Uterus (tissue), 4 donors: ENCODE data around the gene TPRG1L. TPM values are rescaled to one million over a fixed set of nuclear protein-coding genes. Genes with fewer than 3 reads are reported as not detected.

Source experiments
- DNase-seq, 2 donors: peaks; one replicate each; pipeline ENCODE4 v3.0.0-alpha.2; 2019 to 2020
- H3K27ac ChIP-seq, 2 donors: fragments of 200-600 bp; sonication (generic); 1 replicate in 1 of 2; 2 replicates in 1 of 2; pipeline ENCODE4 v1.5.1; 2016 to 2018
- H3K27me3 ChIP-seq, 2 donors: fragments of 200-600 bp; sonication (generic); one replicate each; pipeline ENCODE4 v1.5.1; 2018 to 2019; ENCODE audit warnings: control low read depth in 1 of 2
- H3K36me3 ChIP-seq, 2 donors: fragments of 200-600 bp; sonication (generic); one replicate each; pipeline ENCODE4 v1.5.1; 2019; ENCODE audit warnings: control low read depth in 1 of 2
- H3K4me1 ChIP-seq, 2 donors: fragments of 200-600 bp; sonication (generic); one replicate each; pipeline ENCODE4 v1.5.1; 2018 to 2019; ENCODE audit warnings: control low read depth in 1 of 2
- H3K4me3 ChIP-seq, 2 donors: fragments of 200-600 bp; sonication (generic); 1 replicate in 1 of 2; 2 replicates in 1 of 2; pipeline ENCODE4 v1.5.1; 2018 to 2019; ENCODE audit warnings: mild to moderate bottlenecking in 1 of 2
- H3K9me3 ChIP-seq, 2 donors: fragments of 200-600 bp; sonication (generic); one replicate each; pipeline ENCODE4 v1.5.1; 2019; ENCODE audit warnings: control low read depth in 1 of 2
- POLR2A ChIP-seq, 2 donors: fragments of 450-650 bp; IDR thresholded peaks; one replicate each; pipeline ENCODE4 v1.6.1; 2016; ENCODE audit warnings: antibody characterized with exemption in 2 of 2, mild to moderate bottlenecking in 1 of 2, moderate library complexity in 1 of 2
- intact Hi-C: fragments of 100-400 bp; cut with DNase I; formaldehyde crosslinking; loops from one replicate; pipeline ENCODE4 v1.15.1; 2023; ENCODE audit warnings: low total_unique reads
- total RNA-seq, 4 donors: library from RNA; depleted of rRNA in 3 of 4; stranded (reverse); fragments of >200 nt in 3 of 4; gene quantifications; one replicate each; pipeline versions ENCODE4 v1.1.0 to v1.2.4, GENCODE V29; 2014 to 2023
- TF ChIP-seq, protein P1 (sequence below), 4 experiments: fragments of 200-600 bp in 2 of 4; fragments of 450-650 bp in 2 of 4; sonication (generic) in 2 of 4; IDR thresholded peaks; one replicate each; pipeline ENCODE4 v1.5.1; 2016 to 2019; ENCODE audit warnings: antibody characterized with exemption in 4 of 4, mild to moderate bottlenecking in 2 of 4, moderate library complexity in 1 of 4
- donor health status: DM: yes; HTN: yes; CAD: no.

Gene TPRG1L
- total RNA-seq, 4 donors from 2014 or later: 18.7 to 43.4 (median 29.6) TPM

DNA sequence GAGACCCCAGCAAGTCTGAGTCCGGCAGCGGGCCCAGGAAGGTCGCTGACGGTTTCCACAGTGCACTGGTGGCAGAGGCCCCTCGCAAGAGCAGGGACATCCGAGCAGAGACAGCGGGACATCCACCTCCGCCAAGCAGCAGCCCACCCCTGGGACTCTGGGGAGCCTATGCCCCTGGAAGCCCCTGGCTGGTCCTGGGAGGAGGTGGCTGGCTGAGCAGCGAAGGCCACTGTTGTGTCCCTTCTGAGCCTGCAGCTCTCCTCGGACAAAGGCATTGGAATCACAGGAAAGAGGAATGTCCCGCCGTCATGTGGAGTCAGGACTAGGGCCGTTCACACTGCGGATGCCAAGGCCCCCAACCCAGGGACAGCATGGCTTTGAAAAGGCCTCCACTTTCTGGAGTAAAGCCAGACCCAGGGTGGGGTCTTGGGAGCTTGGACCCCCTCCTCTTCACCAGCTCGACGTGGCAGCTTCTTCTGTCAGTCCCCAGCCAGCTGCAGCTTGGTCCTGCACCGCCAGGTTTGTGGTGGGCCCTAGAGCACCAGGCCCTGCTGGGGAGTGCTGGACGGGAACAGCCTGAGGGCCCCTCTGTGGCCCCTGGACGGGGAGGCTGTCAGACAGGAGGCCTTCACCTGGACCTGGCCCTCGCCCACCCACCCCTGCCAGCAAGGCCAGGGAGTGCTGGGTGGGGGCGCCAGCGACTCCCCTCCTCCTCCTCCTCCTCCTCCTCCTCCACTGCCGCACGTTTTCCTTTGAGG, 14.9 kb upstream of the TPRG1L start:
- no peaks in the 10 kb centered on the region for H3K27me3 ChIP-seq

DNA sequence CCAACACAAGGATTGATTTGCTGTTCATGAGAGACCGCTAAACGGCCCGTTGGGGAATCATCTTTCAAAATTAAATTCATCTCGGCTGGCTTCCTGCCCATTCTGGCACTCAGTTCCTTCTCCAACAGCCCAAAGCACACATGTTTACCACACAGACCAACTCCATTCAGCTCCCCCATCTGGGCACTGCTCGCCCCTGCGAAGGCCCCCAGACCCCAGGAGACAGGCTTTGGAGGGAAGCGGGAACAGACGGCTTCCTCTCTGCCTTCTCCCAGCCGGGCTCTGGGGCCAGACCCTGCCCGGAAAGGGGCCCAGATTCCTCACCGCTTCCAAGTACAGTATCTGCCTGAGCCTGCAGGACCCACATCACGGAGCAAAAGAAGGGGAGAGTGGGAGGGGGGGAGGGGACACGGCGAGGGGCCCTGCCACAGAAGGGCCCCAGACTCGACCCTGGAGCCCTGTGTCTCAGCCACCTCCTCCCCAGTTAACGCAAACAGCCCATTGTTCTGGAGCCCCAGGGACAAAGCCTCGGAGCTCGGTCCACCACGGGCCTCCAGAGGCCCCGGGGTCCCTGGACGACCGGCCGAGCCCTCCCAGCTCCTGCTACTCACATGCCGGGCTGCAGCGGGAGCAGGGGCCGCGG, 14.2 kb upstream of the TPRG1L start:
- intact Hi-C loops: no loop called here
- H3K27ac ChIP-seq: no peak overlapping the region
- H3K36me3 ChIP-seq: no peaks in the 10 kb centered on the region
- DNase-seq: peak in 1 of 2 donors; percentile 44
- peak overlapping the region in 1 of 2 donors; percentile 33 for H3K4me3 ChIP-seq
- no peaks in the 10 kb centered on the region for H3K27me3 ChIP-seq
- TF ChIP-seq, protein P1, sequence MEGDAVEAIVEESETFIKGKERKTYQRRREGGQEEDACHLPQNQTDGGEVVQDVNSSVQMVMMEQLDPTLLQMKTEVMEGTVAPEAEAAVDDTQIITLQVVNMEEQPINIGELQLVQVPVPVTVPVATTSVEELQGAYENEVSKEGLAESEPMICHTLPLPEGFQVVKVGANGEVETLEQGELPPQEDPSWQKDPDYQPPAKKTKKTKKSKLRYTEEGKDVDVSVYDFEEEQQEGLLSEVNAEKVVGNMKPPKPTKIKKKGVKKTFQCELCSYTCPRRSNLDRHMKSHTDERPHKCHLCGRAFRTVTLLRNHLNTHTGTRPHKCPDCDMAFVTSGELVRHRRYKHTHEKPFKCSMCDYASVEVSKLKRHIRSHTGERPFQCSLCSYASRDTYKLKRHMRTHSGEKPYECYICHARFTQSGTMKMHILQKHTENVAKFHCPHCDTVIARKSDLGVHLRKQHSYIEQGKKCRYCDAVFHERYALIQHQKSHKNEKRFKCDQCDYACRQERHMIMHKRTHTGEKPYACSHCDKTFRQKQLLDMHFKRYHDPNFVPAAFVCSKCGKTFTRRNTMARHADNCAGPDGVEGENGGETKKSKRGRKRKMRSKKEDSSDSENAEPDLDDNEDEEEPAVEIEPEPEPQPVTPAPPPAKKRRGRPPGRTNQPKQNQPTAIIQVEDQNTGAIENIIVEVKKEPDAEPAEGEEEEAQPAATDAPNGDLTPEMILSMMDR (IDR thresholded peaks at IDR 0.05): no peak
- TF ChIP-seq POLR2A (IDR thresholded peaks at IDR 0.05): no peak
- H3K4me1 ChIP-seq: peaks cover 0 to 15% of the 10 kb centered on the region in 2 donors
- H3K9me3 ChIP-seq: no peaks in the 10 kb centered on the region

More for the DNA sequence above, 14.9 kb upstream of the TPRG1L start:
- Histone ChIP-seq H3K36me3 (no peaks in the 10 kb centered on the region), H3K4me1 (peaks cover 0 to 15% of the 10 kb centered on the region in 2 donors), H3K4me3 (no peak overlapping the region), H3K27ac (no peak overlapping the region), H3K9me3 (no peaks in the 10 kb centered on the region)
- no peak for TF ChIP-seq POLR2A (IDR thresholded peaks at IDR 0.05)
- TF ChIP-seq, protein P1 (IDR thresholded peaks at IDR 0.05): no peak
- intact Hi-C loops: no loop called here
- DNase-seq: no peak

DNA sequence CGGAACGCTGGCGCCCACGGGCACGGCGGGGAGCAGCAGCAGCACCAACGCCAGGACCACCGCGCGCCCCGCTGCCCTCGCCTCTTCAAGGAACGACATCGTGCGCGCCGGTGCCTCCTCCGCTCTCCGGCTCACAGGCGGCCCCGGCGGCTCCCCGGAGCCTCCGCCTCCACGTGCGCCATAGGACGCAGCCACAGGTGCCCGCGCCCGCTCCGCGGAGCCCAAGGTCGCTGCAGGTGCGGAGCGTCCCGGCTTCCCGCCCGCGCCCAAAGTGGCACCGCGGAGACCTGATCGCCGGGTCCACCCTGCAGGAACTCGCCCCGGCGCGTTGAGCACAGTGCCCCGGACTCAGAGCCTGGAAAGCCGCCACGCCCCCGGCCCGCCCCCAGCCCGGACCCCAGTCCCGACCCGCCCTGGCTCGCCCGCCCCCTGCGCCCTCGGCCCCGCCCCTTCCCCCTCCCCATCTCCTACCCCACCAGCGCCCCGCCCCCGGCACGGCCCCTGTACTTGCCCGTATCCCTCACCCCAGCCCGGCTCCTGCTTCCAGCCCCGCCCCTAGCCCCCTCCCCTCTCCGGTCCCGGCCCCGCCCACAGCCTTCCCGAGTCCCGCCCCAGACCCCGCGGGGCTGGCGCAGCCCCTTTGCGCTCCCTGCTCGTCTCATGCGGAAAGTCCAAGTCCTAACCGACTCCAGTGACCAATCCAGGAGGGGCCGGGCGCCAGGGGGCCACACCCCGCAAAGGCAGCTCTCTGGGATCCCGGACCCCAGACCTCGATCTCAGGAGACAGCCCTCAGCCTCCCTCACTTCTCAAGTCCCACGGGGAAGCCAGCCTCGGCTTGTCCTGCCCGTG, 13.4 kb upstream of the TPRG1L start, which contains the start of gene MEGF6:
TSS of gene MEGF6 (minus strand) at position 339 of the 850 bp plus-strand sequence. CDS start at position 99, 240 bp downstream.
- Histone ChIP-seq H3K9me3 (no peaks in the 10 kb centered on the region), H3K4me1 (peaks cover 0 to 15% of the 10 kb centered on the region in 2 donors), H3K27ac (no peak within 1 kb of the TSS), H3K36me3 (no peaks in the 10 kb centered on the region), H3K27me3 (no peaks in the 10 kb centered on the region), H3K4me3 (peak within 1 kb of the TSS in 1 of 2 donors; percentile 33)
- intact Hi-C loops: no loop called here
- no peak for TF ChIP-seq POLR2A (IDR thresholded peaks at IDR 0.05)
- TF ChIP-seq, protein P1 (IDR thresholded peaks at IDR 0.05): no peak
- peak; percentile 70 to 77 for DNase-seq

DNA sequence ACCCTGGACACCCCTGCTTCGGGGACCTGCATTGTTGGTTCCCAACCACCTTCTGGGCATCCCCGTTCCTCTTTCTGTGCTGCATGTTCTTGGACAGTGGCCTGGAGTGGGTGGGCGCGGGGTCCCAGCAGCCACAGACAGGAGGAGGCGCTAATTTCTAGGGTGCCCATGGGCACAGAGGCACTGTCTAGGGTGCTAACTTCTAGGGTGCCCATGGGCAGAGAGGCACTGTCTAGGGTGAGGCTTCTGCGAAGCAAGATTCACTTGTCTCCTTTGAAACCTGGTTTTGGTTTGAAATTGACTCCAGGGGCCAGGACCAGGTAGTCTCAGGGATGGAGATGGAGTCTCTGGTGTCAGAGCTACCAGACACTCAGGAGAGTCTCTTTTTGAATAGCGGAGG, 12.7 kb upstream of the TPRG1L start:
- H3K27ac ChIP-seq: no peak overlapping the region
- intact Hi-C loops: no loop called here
- peaks cover 0 to 15% of the 10 kb centered on the region in 2 donors for H3K4me1 ChIP-seq
- no peak for DNase-seq
- no peaks in the 10 kb centered on the region for H3K9me3 ChIP-seq
- TF ChIP-seq POLR2A (IDR thresholded peaks at IDR 0.05): no peak
- TF ChIP-seq, protein P1 (IDR thresholded peaks at IDR 0.05): no peak
- no peaks in the 10 kb centered on the region for H3K36me3 ChIP-seq
- H3K27me3 ChIP-seq: no peaks in the 10 kb centered on the region
- H3K4me3 ChIP-seq: no peak overlapping the region
